Endometrium (tissue), 2 donors: ENCODE results near the gene CETN1.

Experiments used
- FAIRE-seq: peaks from 2 replicates; lab custom pipeline; 2012; peaks lifted over from hg19 to GRCh38; lab: Jason Lieb, UNC
- donor health status: control.
- donor health status: control.

CETN1 gene

DNA sequence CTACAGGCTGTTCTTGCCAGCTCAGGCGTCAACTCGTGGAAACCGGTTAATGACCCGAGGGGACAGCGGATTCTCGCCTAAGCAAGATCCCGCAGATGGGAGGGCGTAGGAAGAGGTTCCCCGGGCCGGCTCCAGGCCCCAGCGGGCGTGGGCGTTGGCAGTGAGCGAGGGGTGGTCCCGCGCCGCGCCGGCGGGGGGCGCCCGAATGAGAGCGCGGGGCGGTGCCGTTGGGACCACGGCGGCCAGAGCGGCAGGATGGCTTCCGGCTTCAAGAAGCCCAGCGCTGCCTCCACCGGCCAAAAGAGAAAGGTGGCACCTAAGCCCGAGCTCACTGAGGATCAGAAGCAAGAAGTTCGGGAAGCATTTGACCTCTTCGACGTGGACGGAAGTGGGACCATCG lies at the start of gene CETN1:
Gene CETN1, plus strand, starts transcription at position 227 of the 400 bp plus-strand sequence. Its CDS starts 29 bp downstream, at position 256.
- no peak for FAIRE-seq

GRCh38 chr18:532018-532417 lies 48.2 kb upstream of the CETN1 start:
- FAIRE-seq = no peak

- no peak for FAIRE-seq
Measured at GRCh38 chr18:532632-533031, 47.5 kb upstream of the CETN1 start.

DNA sequence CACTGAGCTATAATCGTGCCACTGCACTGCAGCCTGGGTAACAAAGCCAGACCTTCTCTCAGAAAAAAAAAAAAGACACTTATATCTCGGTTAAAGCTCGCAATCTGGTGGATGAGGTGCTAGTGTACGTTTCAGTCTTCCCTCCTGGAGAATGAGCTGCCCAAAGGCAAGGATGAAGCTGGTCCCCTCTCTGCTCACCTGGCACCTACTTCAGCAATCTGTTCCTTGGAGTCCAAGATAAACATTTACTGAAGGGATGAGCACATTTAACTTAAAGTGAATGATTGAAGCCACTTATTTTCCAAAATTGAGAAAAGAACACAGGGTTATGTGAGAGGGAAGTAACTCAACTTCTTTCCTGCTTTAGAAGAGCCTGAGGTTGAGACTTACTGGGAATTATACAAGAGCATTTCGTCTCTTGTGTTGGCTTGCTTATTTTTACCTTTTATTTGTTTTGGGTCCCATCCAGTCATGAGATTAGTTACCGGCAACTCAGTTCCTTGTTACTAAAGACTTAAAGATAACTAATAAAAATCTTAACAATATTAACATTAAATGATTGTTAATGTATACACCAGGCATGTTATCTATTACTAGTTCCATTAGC lies 46.1 kb upstream of the CETN1 start:
- no peak for FAIRE-seq

GRCh38 chr18:543447-544078 lies 36.6 kb upstream of the CETN1 start:
- FAIRE-seq = no peak

GRCh38 chr18:549967-550366 lies 30.2 kb upstream of the CETN1 start:
- FAIRE-seq = no peak

GRCh38 chr18:551404-552061 lies 28.6 kb upstream of the CETN1 start:
- no peak for FAIRE-seq

- FAIRE-seq = no peak
Measured at GRCh38 chr18:555705-556457, 24.3 kb upstream of the CETN1 start.

DNA sequence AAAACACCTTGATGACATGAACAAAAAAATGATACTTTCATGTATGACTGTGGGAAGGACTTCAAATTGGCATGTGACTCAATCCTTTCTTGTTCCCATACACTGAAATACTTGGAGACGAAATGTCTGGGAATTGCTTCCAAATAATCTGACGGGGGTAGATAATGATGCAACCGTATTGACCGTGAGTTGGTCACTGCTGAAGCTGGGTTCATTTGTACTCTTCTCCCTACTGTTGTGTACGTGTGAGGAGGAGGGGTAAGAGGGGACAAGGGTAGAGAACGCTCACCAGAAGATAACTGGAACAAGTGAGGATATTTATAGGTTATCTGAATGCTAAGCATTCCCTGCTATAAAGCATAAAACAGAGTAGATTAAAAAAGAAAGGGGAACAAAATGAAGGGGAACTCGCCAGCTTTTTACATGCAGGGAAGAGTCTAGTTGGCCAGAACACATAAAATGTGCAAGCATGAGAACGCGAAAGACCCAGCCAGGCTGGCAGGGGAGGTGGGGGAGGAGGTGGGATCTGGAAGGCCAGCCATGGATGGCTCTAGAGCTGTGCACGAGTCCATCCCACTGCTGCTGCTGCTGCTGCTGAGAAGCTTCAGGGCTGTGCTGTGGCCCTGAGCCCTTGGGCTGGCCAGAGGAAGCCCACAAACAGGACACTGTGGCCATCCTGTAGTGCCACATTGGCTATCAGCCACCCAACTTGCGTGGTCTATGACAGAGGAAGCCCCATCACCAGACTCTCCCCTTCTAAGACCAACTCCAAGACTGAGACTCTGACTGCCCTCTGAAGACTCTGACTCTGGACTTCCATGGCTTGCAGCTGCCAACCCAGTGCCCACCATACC lies 15.2 kb upstream of the CETN1 start:
- FAIRE-seq = no peak

GRCh38 chr18:565562-566061 lies 14.6 kb upstream of the CETN1 start:
- no peak for FAIRE-seq

- no peak for FAIRE-seq
Measured at GRCh38 chr18:567122-567521, 13.1 kb upstream of the CETN1 start.

GRCh38 chr18:568731-569130 lies 11.4 kb upstream of the CETN1 start:
- no peak for FAIRE-seq

GRCh38 chr18:570256-570655 lies 9.9 kb upstream of the CETN1 start:
- no peak for FAIRE-seq

DNA sequence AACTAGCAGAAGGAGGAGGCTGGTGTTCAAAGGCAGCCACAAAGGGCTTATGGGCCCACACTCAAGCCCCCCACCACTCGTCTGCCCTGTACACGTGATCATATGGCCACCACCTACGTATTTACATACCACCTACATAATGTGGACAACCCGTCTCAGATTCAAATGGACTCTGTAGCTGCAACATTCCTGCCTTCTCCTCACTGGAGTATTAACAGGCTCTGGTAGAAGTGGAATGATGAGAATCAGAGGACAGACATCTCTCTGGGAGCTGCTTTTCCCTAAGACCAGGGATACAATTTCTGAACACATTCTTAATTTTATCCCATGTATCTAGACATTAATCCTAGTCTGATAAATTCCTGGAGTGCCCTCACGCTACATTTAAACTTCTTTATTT lies 9.5 kb upstream of the CETN1 start:
- FAIRE-seq = no peak

- no peak for FAIRE-seq
Measured at GRCh38 chr18:572091-572830, 7.9 kb upstream of the CETN1 start.

DNA sequence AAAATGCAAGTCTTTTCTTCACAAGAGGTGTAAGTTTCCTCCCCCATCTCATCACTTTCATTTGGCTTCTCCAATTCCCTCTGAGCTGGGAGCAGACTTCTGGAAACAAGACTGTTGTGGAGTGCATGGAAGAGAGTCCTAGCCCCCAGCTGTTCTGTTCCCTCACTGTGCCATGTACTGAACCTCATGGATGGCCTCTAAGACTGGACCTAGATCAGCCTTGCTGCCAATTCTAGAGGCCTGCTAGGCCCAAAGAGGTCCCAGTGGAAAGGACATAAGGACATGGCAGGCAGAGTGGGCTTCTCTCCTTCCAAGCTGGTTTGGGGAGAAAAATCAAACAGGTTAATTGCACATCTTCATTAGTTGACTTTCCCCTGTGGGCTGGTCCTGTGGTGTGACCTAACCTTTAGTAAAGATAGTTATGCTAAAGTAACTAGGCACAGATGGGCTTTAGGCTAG lies 7.3 kb upstream of the CETN1 start:
- FAIRE-seq = no peak

GRCh38 chr18:573385-573784 lies 6.8 kb upstream of the CETN1 start:
- FAIRE-seq = no peak

DNA sequence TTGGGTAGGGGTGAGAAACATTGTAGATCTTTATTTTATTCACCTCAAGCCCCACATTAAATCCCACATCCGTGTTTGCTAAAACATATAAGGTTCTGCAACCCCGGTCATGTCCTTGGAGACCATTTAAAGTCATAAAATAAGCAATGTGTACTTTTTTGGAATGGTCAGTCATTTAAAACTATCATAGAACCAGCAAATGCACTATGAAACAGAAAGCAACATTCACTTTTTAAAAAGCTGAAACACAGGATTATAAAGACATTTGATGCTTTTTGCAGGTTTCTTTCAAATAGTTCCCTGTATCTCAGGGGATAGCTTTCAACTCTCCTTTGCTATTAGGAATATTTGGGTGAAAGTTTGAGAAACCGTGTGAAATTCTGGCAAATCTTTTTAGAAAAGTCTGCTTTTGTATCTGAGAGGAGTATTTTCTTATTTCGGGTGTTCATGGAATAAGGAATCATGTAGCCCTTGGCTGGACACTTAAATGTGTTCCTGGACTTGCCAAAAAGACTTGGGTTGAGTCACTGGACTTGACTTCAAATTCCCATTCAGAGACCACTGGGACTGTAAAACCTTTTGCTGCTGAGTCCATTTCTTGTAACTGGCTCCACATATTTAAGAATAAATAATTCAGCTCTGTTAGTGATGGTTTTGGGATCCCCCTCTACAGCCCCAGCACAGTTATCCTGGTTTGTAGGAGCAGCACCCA lies 5.9 kb upstream of the CETN1 start:
- no peak for FAIRE-seq

DNA sequence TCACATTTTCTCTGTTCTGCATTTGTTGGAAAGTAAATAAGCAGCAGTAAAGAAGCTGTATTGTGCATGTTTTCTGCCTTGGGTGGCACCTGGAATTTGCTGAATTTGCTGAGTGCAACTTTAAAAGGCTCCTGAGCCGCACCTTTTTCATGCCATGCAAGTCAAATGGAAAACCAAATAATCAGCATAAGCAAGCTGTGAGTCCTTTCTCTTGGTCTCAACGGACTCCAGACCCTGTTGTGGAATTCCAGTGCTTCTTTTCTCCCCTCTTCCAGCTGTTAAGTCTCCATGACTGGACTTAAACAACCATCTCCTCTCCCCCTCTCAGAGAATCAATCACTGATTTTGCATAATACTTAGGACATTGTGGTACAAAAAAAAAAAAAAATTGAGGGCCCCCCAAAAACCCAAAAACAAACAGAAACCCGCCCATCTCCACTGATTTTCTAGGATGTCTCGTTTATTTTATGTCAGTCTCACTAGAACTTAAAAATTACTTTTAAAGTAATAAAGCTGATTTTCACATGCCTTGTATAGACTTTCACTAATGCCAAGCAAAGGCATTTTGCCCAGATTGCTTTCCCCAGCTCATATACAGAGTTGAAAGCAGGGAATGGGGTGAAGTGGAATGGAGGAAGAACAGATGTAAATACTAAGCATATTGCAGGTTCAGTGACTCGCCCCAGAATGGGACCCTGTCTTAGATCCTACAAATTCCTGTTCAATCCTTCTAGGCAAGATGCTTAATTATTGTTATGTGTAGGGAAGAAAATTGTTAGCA lies 5.1 kb upstream of the CETN1 start:
- FAIRE-seq = no peak

DNA sequence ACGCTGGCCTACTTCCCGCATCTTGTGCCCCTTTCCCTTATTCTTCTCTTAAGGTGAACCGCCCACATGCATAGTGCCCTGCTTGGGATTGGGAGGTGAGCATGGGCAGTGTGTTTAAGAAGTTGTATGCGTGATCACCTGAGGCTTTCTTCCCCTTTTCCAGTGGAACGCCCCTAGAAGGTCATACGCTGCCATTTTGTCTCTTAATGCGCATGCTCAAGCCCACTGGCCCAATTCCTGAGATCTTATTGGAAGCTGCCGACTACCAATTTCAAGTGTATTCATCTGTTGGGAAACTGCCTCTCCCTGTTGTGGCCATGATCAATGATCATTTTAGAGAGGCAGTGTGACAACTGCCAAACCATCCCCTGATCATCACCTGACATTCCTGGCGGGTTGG lies 3.3 kb upstream of the CETN1 start:
- FAIRE-seq = no peak
